Measurements from ENCODE around the gene BCL2A1.

GRCh38 chr15:79990280-79990996 lies 19.4 kb upstream of the BCL2A1 start:
- TF ChIP-seq CTCF (IDR thresholded peaks at IDR 0.05), result no peak
- TF ChIP-seq POLR2A (IDR thresholded peaks at IDR 0.05), result no peak
